Breast epithelium (tissue), 3 donors: Measurements from ENCODE around the gene ELOVL6.

Experiments
- POLR2A ChIP-seq: fragments of 450-650 bp; IDR thresholded peaks from one replicate; pipeline ENCODE4 v1.6.1; 2016; ENCODE audit warnings: antibody characterized with exemption, mild to moderate bottlenecking, moderate library complexity
- TF ChIP-seq, protein P1 (sequence below), 3 donors: fragments of 450-650 bp; IDR thresholded peaks; one replicate each; pipeline ENCODE4 v1.5.1; 2016 to 2017; ENCODE audit warnings: antibody characterized with exemption in 3 of 3, mild to moderate bottlenecking in 3 of 3, moderate library complexity in 3 of 3

GRCh38 chr4:110002326-110002725 is 196.1 kb downstream of the ELOVL6 start:
- TF ChIP-seq, protein P1, sequence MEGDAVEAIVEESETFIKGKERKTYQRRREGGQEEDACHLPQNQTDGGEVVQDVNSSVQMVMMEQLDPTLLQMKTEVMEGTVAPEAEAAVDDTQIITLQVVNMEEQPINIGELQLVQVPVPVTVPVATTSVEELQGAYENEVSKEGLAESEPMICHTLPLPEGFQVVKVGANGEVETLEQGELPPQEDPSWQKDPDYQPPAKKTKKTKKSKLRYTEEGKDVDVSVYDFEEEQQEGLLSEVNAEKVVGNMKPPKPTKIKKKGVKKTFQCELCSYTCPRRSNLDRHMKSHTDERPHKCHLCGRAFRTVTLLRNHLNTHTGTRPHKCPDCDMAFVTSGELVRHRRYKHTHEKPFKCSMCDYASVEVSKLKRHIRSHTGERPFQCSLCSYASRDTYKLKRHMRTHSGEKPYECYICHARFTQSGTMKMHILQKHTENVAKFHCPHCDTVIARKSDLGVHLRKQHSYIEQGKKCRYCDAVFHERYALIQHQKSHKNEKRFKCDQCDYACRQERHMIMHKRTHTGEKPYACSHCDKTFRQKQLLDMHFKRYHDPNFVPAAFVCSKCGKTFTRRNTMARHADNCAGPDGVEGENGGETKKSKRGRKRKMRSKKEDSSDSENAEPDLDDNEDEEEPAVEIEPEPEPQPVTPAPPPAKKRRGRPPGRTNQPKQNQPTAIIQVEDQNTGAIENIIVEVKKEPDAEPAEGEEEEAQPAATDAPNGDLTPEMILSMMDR (IDR thresholded peaks at IDR 0.05), result no peak
- no peak for TF ChIP-seq POLR2A
